ENCODE measurements around the gene C10orf53.

The C10orf53 gene

DNA sequence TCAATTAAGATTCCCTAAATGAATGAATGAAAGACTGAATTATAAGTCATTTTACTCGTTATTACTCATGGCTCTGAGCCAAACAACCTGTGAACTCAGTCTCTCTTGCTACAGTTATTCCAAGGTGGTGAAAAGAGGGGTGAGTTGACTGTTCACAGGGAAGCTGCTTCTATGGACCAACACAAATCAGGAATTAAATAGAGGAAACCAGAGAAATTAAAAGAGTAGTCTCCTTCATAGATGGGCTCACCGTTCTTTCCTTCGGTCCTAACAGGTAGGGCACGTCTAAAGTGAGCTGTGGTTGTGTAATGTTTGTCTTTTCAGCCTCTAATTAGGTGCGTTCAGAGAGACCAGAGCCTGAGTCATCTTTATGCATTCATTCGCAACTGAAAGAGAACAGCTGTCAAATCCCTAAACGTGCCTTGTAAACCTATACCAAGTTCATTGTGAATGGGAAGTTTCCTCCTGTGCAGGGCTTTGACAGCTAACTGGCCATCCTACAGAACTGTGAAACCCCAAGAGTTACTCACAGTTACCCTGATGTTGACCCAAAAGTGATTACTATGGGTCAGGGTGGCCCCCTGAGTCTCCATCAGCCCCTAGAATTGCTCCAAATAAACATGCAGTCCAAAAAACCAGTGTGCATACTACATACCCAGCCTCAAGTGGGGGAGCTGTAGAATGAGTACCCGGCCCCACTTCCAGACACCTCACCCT, 18.2 kb upstream of the C10orf53 start:
- in situ Hi-C loops (cut with MboI; ENCODE audit: low pct_unique_long_range_greater_than_20kb, low sequenced_read_pairs, unreplicated experiment): no loop called here
- DNase-seq (ENCODE audit: low spot score): no peak
- TF ChIP-seq, protein P1, sequence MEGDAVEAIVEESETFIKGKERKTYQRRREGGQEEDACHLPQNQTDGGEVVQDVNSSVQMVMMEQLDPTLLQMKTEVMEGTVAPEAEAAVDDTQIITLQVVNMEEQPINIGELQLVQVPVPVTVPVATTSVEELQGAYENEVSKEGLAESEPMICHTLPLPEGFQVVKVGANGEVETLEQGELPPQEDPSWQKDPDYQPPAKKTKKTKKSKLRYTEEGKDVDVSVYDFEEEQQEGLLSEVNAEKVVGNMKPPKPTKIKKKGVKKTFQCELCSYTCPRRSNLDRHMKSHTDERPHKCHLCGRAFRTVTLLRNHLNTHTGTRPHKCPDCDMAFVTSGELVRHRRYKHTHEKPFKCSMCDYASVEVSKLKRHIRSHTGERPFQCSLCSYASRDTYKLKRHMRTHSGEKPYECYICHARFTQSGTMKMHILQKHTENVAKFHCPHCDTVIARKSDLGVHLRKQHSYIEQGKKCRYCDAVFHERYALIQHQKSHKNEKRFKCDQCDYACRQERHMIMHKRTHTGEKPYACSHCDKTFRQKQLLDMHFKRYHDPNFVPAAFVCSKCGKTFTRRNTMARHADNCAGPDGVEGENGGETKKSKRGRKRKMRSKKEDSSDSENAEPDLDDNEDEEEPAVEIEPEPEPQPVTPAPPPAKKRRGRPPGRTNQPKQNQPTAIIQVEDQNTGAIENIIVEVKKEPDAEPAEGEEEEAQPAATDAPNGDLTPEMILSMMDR (IDR thresholded peaks at IDR 0.05; ENCODE audit: extremely low read depth, insufficient read depth, missing control alignments): no peak

DNA sequence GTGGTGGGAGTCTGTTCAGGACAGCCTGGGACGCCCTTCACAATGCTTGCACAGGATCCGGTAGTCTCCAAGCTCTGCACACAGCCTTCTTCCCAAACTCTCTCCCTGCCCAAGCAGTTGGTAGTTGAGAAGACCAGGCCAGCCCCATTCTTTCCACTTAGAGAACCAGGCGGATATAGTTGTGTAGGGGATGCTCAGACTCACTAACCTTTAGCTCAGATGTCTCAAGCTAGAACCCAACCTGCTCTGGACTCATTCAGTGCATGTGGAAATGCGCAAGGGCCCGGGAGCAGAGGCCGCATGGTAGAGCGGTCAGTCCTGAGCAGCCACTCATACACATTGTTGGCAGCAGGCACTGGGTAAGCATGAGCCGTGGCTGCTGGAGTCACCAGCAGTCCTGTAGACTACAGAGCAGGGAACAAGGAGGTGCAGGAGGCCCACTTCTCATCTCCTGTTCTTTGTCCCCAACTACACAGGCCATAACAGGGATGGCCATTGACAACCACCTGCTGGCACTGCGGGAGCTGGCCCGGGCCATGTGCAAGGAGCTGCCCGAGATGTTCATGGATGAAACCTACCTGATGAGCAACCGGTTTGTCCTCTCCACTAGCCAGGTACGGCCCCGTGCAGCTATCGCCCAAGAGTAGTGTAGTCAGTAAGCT, 17.2 kb upstream of the C10orf53 start:
- TF ChIP-seq, protein P1 (IDR thresholded peaks at IDR 0.05; ENCODE audit: extremely low read depth, insufficient read depth, missing control alignments): no peak
- no peak for DNase-seq (ENCODE audit: low spot score)
- in situ Hi-C loops (cut with MboI; ENCODE audit: low pct_unique_long_range_greater_than_20kb, low sequenced_read_pairs, unreplicated experiment): no loop called here

GRCh38 chr10:49663596-49663995, 15.9 kb upstream of the C10orf53 start:
- in situ Hi-C loops (cut with MboI; ENCODE audit: low pct_unique_long_range_greater_than_20kb, low sequenced_read_pairs, unreplicated experiment): no loop called here
- DNase-seq (ENCODE audit: low spot score): no peak

DNA sequence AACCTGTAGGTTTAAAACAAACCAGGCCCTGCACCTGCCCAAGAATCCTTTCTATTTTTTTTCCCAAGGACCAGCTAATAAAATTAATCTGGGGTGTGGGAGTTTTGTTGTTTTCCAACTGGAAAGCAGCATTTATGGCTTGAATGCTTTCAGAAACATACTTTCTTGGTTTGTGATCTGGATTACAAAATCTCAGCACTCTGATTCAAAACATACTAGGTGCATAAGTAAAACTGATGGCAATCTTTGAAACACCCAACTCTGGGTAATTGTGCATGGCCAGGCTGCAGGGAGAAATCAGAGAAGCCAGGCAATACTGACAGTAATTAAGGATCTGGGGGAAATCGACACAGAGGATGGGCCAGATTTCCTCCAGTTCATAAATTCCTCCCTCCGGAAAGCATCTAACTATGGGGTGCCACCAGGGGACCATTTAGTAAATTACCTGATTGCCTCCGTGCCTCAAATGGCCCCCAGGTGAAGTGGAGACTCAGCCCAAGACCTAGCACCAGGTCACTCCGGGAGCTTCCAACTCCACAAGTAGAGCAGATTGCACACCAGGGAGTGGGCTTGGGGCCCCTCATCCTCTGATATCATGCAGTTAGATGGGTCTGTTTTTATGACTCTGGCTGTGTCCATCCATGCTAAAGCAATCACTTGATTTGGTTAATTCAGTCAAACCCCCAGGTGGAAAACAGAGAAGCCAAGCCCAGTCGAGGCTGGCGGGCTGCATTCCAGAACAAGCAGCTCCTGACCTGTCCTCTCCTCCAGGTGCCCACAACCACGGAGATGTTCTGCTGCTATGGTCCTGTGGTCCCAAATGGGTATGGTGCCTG, 15.2 kb upstream of the C10orf53 start:
- TF ChIP-seq, protein P1 (IDR thresholded peaks at IDR 0.05; ENCODE audit: extremely low read depth, insufficient read depth, missing control alignments): no peak
- no peak for DNase-seq (ENCODE audit: low spot score)

More at GRCh38 chr10:49663596-49663995, 15.9 kb upstream of the C10orf53 start:
- TF ChIP-seq, protein P1 (IDR thresholded peaks at IDR 0.05; ENCODE audit: extremely low read depth, insufficient read depth, missing control alignments): no peak

GRCh38 chr10:49664842-49665355, 14.6 kb upstream of the C10orf53 start:
- in situ Hi-C loops (cut with MboI; ENCODE audit: low pct_unique_long_range_greater_than_20kb, low sequenced_read_pairs, unreplicated experiment): no loop called here
- TF ChIP-seq, protein P1 (IDR thresholded peaks at IDR 0.05; ENCODE audit: extremely low read depth, insufficient read depth, missing control alignments): no peak
- no peak for DNase-seq (ENCODE audit: low spot score)

More for the DNA sequence above, 15.2 kb upstream of the C10orf53 start:
- in situ Hi-C loops (cut with MboI; ENCODE audit: low pct_unique_long_range_greater_than_20kb, low sequenced_read_pairs, unreplicated experiment): no loop called here

DNA sequence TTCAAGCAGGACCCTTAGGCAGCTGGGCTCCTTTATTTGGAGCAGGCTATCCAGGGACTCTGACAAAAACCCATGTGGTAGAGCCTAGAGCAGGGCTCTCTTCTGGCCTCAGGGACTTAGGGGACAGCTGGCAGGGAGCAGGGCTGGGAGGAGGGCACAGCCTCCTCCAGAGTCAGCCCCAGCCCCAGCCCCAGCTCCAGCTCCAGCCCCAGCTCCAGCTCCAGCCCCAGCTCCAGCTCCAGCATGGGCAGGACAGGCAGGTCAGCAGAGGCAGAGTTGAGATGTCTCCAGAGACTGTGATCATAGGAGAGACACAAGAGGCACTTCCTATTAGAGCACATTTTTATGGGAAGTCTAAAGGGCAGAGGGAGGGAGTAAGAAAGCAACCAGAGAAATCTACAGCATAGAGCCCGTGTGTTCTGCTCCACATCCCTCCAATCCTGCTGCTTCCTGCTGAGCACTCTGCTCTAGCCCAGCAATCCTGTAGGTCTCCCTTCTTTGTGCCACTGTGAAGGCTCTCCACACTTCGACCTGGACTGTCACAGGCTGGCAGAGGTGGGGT, 13.3 kb upstream of the C10orf53 start:
- in situ Hi-C loops (cut with MboI; ENCODE audit: low pct_unique_long_range_greater_than_20kb, low sequenced_read_pairs, unreplicated experiment): no loop called here
- TF ChIP-seq, protein P1 (IDR thresholded peaks at IDR 0.05; ENCODE audit: extremely low read depth, insufficient read depth, missing control alignments): no peak
- DNase-seq (ENCODE audit: low spot score): no peak
